HG03103 (cell line): ENCODE measurements around the gene NELFA.

Source experiments
- ATAC-seq: cut with Tn5 transposase; IDR thresholded peaks from one replicate; pipeline ENCODE4 v1.9.1; 2021; ENCODE audit warnings: low read depth; ENCODE audit not compliant: unreplicated experiment

Gene NELFA

GRCh38 chr4:1983846-1984405 is 24.8 kb downstream of the NELFA start:
- no peak for ATAC-seq

GRCh38 chr4:1983053-1983845 is 25.5 kb downstream of the NELFA start:
- ATAC-seq: no peak

- no peak for ATAC-seq
These were observed 26.4 kb downstream of the NELFA start for GRCh38 chr4:1982124-1983052.

GRCh38 chr4:1981251-1982058 is 27.3 kb downstream of the NELFA start:
- no peak for ATAC-seq

DNA sequence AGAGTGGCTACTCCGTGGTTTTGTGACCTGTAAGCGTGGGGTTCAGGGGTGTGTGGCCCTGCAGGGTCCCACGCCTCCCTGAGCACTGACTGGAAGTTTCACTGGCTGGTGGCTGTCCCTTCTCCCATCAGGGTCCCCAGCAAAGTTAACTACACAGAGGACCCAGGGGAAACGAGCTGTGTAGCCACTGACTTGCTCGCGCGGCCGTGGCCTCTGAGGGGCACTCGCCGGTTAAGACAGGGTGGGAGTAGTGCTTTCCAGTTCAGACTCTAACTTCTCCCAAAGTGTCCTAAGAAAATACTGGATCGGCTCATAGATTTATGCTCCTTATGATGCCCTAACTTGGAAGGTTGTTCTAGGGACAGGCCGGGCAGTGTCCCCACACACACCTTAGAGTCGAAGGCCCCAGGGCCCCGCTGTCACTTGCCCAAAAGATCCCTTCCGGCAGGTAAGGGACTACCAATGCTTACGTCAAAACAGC is 28.2 kb downstream of the NELFA start:
- no peak for ATAC-seq

DNA sequence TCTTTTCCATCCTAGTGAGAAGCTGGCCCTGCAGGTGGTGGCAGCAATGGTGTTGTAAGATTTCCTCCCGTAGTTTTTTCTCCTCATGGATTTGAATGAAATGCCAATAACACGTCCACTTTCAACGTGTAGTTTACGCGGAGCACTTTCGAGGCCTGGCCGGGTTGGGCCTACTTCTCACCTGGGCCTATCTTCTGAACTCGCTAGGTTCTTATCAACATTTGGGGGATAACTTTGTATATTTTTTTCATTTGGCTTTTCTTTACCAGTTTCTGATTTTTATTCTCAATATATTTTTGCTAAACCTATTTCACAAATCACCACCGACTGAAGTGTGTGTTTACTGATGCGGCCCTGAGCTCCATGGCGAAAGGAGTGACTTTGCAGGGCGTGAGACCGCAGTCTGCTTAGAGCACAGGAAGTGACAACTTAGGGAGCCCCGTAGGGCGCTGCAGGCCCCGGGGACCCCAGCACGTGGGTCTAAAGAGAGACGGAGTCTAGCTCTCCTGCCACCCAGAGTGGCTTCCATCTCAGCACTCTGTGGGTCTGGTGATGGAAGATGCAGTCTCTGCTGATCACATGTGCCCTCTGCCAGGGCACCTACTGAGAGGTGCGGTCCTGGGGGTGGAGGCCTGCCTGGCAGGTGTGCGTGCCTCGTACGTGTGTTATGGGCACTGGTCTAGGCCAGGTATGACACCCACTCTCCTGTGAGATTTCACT is 29.1 kb downstream of the NELFA start:
- no peak for ATAC-seq

DNA sequence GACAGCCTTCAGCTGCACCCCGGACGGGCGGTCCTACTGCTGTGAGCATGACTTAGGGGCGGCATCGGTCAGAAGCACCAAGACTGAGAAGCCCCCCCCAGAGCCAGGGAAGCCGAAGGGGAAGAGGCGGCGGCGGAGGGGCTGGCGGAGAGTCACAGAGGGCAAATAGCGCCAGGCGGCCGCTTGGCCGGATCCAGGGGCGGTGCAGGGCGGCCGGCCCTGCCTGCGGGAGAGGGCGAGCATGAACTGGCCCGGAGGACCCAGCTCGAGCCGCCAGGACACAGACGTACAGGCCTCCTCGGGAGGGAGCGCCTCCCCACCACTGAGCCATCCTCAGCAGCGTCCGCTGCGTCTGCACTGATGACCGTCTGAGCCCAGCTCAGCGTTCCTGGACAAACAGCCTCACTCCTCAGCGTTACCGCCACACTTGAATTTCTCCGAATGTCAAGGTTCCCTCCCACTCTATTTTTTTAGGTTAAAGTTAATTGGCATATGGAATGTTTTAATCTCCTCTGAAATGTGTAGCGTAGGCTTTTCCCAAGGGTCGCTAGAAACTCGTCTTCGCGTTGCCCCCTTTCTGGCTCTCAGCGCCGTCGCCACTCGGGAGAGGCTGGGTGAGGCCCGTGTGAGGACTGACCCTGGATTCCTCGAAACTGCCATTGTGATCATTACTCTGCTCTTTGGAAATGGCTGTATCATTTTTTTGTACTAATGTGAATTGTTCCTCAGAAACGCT is 29.9 kb downstream of the NELFA start:
- ATAC-seq: no peak

- ATAC-seq: no peak
These were observed 30.5 kb downstream of the NELFA start for GRCh38 chr4:1978226-1978625.

DNA sequence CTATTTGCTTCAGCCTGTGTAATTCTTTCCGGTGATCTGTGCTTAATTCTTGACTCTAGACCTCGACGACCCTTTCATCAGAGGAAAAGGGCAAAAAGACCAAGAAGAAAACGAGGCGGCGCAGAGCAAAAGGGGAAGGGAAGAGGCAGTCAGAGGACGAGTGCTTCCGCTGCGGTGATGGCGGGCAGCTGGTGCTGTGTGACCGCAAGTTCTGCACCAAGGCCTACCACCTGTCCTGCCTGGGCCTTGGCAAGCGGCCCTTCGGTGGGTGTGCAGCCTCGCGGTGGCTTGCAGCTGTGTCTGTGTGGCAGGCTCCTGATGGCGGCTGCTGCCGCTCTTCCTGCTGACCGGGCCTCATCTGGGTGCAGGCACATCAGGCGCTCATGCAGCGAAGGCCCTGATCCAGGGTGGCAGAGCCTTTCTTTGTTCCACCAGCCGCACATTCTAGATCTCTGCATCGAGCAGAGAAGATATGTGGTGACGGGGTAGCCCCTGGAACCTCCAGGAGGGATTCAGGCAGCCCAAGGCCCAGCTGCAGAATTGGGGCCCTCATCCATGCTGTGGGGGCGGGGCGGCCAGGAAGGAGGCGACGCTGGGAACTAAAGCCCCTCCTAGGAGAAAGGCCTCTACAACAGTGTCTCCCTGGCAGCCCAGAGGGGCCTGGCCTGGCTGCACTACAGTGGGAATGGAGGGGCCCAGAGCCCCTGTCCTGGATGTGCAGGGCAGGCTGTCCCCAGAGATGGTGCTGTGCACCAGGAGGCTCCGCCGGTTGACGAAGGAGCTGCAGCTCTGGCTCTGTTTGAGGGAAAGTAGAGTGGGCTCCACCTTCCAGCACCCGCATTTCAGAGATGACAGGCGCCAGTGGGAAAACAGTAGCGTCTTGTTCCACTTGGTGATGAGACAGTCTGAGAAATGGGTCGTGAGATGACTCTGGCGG is 32.1 kb downstream of the NELFA start:
- no peak for ATAC-seq

DNA sequence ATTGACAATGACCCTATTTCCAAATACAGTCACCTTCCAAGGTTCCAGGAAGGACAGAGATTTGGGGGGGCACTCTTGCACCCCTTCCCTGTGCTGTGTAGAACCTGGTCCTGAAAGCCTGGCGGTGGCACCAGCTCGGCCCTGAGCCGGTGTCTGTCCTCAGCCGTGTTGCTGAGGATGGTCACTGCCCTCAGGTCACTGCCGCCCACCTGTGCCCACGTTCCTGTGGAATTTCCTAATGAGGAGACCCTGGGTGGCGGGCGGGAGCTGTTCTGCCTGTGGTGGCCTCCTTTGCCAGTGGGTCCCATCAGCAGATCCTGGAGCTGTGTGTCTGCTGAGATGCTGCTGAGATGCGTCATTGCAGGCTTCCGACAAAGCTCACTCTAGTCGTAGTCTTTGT is 32.9 kb downstream of the NELFA start:
- no peak for ATAC-seq

DNA sequence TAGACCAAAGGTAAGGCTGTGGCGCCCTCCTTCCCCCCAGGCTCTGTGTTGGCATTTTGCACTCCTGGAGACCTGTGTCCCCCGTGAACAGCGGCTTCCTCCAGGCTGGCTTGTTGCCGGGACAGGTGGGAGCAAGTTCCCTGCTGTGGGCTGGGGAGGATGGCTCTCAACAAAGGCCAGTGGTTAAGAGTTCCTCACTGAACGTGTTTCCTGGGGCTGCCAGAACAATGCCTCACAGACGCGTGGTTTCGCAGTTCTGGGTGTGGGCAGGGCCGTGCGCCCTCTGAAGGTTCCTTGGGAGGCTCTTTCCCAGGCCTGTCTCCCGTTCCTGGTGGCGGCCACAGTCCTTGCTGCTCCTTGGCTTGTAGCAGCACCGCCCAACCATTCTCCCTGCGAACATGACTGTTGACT is 33.4 kb downstream of the NELFA start:
- no peak for ATAC-seq

DNA sequence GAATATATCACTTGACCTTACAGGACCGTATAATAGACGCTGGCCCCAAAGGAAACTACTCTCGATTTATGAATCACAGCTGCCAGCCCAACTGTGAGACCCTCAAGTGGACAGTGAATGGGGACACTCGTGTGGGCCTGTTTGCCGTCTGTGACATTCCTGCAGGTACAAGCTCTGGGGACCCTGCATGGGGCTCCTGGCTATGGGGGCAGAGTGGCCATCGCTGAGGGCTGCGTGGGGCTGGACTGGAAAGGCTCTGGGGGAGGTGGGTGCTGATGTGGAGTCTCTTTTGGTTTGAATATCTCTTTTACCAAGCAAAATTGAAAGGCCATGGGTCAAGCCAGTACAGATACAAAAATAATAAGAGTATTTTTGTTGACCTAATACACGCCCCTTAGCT is 33.9 kb downstream of the NELFA start:
- no peak for ATAC-seq

DNA sequence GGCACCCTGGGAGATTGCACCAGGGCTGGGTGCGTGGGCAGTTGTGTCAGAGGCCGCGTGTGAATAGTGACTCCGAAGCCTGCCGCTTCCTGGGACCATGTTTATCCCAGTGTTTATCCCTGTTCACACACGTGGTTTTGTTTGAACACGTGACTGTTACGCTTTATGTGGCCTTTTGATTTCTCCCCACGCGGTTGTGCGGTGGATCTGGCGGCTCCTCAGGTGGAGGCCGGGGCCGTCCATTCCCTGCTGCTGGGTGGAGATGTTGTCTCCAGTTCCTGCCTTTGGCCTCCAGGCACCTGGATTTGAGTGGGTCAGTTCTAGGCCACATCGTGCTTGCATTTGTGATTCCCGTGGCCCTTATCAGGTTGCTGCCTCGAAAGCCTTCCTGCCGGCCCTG is 35.1 kb downstream of the NELFA start:
- no peak for ATAC-seq

DNA sequence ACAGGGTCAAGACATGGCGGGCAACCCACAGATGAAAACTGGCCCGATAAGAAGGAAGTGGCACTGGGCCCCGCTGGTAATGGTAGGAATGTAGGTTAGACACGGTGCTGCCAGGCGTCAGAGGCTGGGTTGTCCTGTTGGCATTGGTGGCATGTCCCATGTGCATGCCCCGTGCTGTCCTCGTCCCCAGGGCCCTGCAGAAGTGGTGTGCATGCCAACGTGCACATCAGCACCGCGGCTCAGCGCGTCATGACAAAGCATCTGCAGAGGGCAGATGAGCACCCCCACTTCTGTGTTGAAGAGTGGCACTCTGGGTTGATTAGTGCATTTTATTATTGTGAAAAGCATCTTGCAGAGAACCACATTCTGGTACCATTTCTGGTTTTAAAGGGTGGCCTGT is 35.6 kb downstream of the NELFA start:
- ATAC-seq: no peak

GRCh38 chr4:1972414-1972813 is 36.4 kb downstream of the NELFA start:
- no peak for ATAC-seq

- ATAC-seq: no peak
These were observed 37.1 kb downstream of the NELFA start for GRCh38 chr4:1971456-1972200.

DNA sequence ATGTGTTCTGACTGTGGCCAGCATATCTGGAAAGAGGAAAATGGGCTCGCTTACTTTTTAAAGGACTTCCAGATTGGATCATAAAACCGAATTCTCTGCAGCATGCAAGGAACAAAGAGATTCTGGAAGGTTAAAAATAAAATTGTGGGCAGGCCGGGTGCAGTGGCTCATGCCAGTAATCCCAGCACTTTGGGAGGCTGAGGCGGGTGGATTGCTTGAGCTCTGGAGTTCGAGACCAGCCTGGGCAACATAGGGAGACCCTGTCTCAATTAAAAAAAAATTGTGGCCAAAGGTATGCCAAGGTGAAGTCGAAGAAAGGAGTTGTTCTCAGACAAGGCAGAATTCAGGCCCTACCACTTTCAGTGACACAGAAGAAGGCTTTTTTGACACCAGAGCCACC is 37.8 kb downstream of the NELFA start:
- ATAC-seq: no peak
